Neural cell (in vitro differentiated cells): ENCODE results near the gene PRSS53. TPM values are rescaled to one million over a fixed set of nuclear protein-coding genes. Genes with fewer than 3 reads are reported as not detected.

ENCODE experiments used
- H2AFZ ChIP-seq: fragments of 200-600, 300-800 bp; sonication (generic), shearing (Covaris generic); 2 replicates; pipeline ENCODE4 v1.6.0; 2014; ENCODE audit warnings: low read depth, mild to moderate bottlenecking, antibody characterized with exemption, low read length, moderate library complexity
- H3F3A ChIP-seq: fragments of 200-600 bp; shearing (Covaris generic); 2 replicates; pipeline ENCODE4 v1.6.1; 2016; ENCODE audit warnings: mild to moderate bottlenecking, moderate library complexity, mixed read lengths, antibody characterized with exemption, low read length; ENCODE audit not compliant: insufficient read depth, poor library complexity, severe bottlenecking
- H3K27ac ChIP-seq: fragments of 200-600, 300-800 bp; sonication (generic), shearing (Covaris generic); 2 replicates; pipeline ENCODE4 v1.5.1; 2014; ENCODE audit warnings: mild to moderate bottlenecking, low read length, moderate library complexity
- H3K27me3 ChIP-seq: fragments of 300-800, 200-600 bp; sonication (generic), shearing (Covaris generic); 2 replicates; pipeline ENCODE4 v1.6.0; 2014; ENCODE audit warnings: mild to moderate bottlenecking, low read depth, low read length, moderate library complexity; ENCODE audit not compliant: insufficient read depth
- H3K36me3 ChIP-seq: fragments of 300-800, 200-600 bp; sonication (generic), shearing (Covaris generic); 2 replicates; pipeline ENCODE4 v1.5.1; 2014; ENCODE audit warnings: mild to moderate bottlenecking, antibody characterized with exemption, low read length, moderate library complexity; ENCODE audit not compliant: insufficient read depth
- H3K4me2 ChIP-seq: fragments of 300-800, 200-600 bp; sonication (generic), shearing (Covaris generic); 2 replicates; pipeline ENCODE4 v1.6.0; 2014; ENCODE audit warnings: mild to moderate bottlenecking, low read length
- H3K4me3 ChIP-seq: fragments of 300-800, 200-600 bp; sonication (generic), shearing (Covaris generic); 2 replicates; pipeline ENCODE4 v1.5.1; 2014; ENCODE audit warnings: mild to moderate bottlenecking, low read length, moderate library complexity
- H3K79me2 ChIP-seq: fragments of 200-600 bp; shearing (Covaris generic); replicated peaks from 2 replicates; pipeline ENCODE4 v1.6.0; 2014; ENCODE audit warnings: mild to moderate bottlenecking, low read length, moderate library complexity; ENCODE audit not compliant: insufficient read depth
- H3K9ac ChIP-seq: fragments of 300-800, 200-600 bp; sonication (generic), shearing (Covaris generic); 2 replicates; pipeline ENCODE4 v1.6.1; 2016; ENCODE audit warnings: mild to moderate bottlenecking, low read length, mixed read lengths
- H3K9me2 ChIP-seq: fragments of 200-600 bp; shearing (Covaris generic); 2 replicates; pipeline ENCODE4 v1.6.1; 2016; ENCODE audit warnings: mild to moderate bottlenecking, low read length, mixed read lengths; ENCODE audit not compliant: insufficient read depth
- H3K9me3 ChIP-seq: fragments of 200-600, 300-800 bp; sonication (generic), shearing (Covaris generic); 2 replicates; pipeline ENCODE4 v1.6.1; 2016; ENCODE audit warnings: mild to moderate bottlenecking, mixed run types, low read length, moderate library complexity, mixed read lengths
- H4K20me1 ChIP-seq: fragments of 200-600 bp; shearing (Covaris generic); 2 replicates; pipeline ENCODE4 v1.6.1; 2016; ENCODE audit warnings: mild to moderate bottlenecking, mixed run types; ENCODE audit not compliant: insufficient read depth
- EP300 ChIP-seq: fragments of 450-650 bp; conservative IDR thresholded peaks from 2 replicates; pipeline ENCODE4 v1.6.1; 2014; ENCODE audit warnings: antibody characterized with exemption, mild to moderate bottlenecking, moderate library complexity; ENCODE audit not compliant: poor library complexity, severe bottlenecking
- EZH2 ChIP-seq: fragments of 200-600, 300-800 bp; shearing (Covaris generic), sonication (generic); IDR thresholded peaks from 2 replicates; pipeline ENCODE4 v1.6.1; 2014; ENCODE audit warnings: antibody characterized with exemption, low read length, borderline replicate concordance, mild to moderate bottlenecking; ENCODE audit not compliant: insufficient read depth, poor library complexity, severe bottlenecking
- MXI1 ChIP-seq: fragments of 450-650 bp; conservative IDR thresholded peaks from 2 replicates; pipeline ENCODE4 v1.6.1; 2014; ENCODE audit warnings: antibody characterized with exemption, mild to moderate bottlenecking; ENCODE audit not compliant: poor library complexity, severe bottlenecking
- POLR2AphosphoS5 ChIP-seq: IDR thresholded peaks from 2 replicates; pipeline ENCODE4 v1.6.1; 2012
- RAD21 ChIP-seq: fragments of 450-650 bp; conservative IDR thresholded peaks from 2 replicates; pipeline ENCODE4 v1.6.1; 2014; ENCODE audit warnings: antibody characterized with exemption, mild to moderate bottlenecking, moderate library complexity
- SMC3 ChIP-seq: fragments of 450-650 bp; conservative IDR thresholded peaks from 2 replicates; pipeline ENCODE4 v1.6.1; 2014; ENCODE audit warnings: antibody characterized with exemption, mild to moderate bottlenecking, moderate library complexity; ENCODE audit not compliant: poor library complexity
- TAF1 ChIP-seq: IDR thresholded peaks from 2 replicates; pipeline ENCODE4 v1.6.1; 2012; ENCODE audit warnings: low read depth
- polyA plus RNA-seq: library from polyadenylated mRNA; depleted of rRNA; stranded (reverse); fragments of >200 nt; gene quantifications from 2 replicates; pipeline ENCODE4 v1.2.3, GENCODE V29; 2014
- TF ChIP-seq, protein P1 (sequence below): IDR thresholded peaks from 2 replicates; pipeline ENCODE4 v1.6.1; 2012; ENCODE audit warnings: borderline replicate concordance
- TF ChIP-seq, protein P2 (sequence below): fragments of 450-650 bp; IDR thresholded peaks from 2 replicates; pipeline ENCODE4 v1.5.1; 2014; ENCODE audit warnings: antibody characterized with exemption, mild to moderate bottlenecking, moderate library complexity; ENCODE audit not compliant: poor library complexity, severe bottlenecking

PRSS53 gene
- polyA plus RNA-seq, 1 donor from 2014 or later: 9.3 TPM

- H3K9me3 ChIP-seq: no peaks in the 10 kb centered on the region
- H4K20me1 ChIP-seq: no peaks in the 10 kb centered on the region
- H3K27me3 ChIP-seq: no peaks in the 10 kb centered on the region
- no peaks in the 10 kb centered on the region for H3K36me3 ChIP-seq
- H3K4me2 ChIP-seq: no peak overlapping the region
- H3K27ac ChIP-seq: no peak overlapping the region
- H2AFZ ChIP-seq: no peak overlapping the region
- H3K9me2 ChIP-seq: no peaks in the 10 kb centered on the region
- no peaks in the 10 kb centered on the region for H3K79me2 ChIP-seq
- no peaks in the 10 kb centered on the region for H3F3A ChIP-seq
- H3K9ac ChIP-seq: no peak overlapping the region
- H3K4me3 ChIP-seq: no peak overlapping the region
- no peak for TF ChIP-seq MXI1
Measured at GRCh38 chr16:31132303-31132979, 43.7 kb upstream of the PRSS53 start.

DNA sequence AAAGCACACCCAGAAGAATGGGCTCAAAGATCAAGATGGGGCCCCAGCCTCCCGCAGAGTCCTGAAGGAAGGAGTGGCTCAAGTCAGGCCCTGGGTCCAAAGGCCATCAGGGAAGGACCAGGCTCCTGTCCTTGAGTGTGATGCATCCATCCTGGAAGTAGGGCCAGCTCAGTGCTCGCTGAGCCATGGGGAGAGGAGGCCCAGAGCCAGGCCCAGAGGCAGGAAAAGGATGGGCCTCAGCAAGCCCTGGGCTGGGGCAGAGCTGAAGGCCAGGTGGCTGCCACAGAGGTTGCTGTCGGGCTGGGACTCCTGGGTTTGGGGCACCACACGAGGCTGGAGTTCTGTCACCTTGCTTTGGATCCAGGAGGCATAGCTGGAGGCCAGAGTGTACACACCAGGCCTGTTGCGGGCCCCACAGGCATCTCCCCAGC lies 43.1 kb upstream of the PRSS53 start:
- Histone ChIP-seq H3K4me3 (no peak overlapping the region), H3K4me2 (no peak overlapping the region), H3K9ac (no peak overlapping the region), H3K9me2 (no peaks in the 10 kb centered on the region), H3K36me3 (no peaks in the 10 kb centered on the region), H4K20me1 (no peaks in the 10 kb centered on the region), H2AFZ (no peak overlapping the region), H3F3A (no peaks in the 10 kb centered on the region), H3K79me2 (no peaks in the 10 kb centered on the region), H3K27me3 (no peaks in the 10 kb centered on the region), H3K27ac (no peak overlapping the region), H3K9me3 (no peaks in the 10 kb centered on the region)
- TF ChIP-seq EP300: no peak
- TF ChIP-seq EZH2: no peak
- TF ChIP-seq, protein P1, sequence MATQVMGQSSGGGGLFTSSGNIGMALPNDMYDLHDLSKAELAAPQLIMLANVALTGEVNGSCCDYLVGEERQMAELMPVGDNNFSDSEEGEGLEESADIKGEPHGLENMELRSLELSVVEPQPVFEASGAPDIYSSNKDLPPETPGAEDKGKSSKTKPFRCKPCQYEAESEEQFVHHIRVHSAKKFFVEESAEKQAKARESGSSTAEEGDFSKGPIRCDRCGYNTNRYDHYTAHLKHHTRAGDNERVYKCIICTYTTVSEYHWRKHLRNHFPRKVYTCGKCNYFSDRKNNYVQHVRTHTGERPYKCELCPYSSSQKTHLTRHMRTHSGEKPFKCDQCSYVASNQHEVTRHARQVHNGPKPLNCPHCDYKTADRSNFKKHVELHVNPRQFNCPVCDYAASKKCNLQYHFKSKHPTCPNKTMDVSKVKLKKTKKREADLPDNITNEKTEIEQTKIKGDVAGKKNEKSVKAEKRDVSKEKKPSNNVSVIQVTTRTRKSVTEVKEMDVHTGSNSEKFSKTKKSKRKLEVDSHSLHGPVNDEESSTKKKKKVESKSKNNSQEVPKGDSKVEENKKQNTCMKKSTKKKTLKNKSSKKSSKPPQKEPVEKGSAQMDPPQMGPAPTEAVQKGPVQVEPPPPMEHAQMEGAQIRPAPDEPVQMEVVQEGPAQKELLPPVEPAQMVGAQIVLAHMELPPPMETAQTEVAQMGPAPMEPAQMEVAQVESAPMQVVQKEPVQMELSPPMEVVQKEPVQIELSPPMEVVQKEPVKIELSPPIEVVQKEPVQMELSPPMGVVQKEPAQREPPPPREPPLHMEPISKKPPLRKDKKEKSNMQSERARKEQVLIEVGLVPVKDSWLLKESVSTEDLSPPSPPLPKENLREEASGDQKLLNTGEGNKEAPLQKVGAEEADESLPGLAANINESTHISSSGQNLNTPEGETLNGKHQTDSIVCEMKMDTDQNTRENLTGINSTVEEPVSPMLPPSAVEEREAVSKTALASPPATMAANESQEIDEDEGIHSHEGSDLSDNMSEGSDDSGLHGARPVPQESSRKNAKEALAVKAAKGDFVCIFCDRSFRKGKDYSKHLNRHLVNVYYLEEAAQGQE: no peak
- no peak for TF ChIP-seq POLR2AphosphoS5
- no peak for TF ChIP-seq RAD21
- no peak for TF ChIP-seq SMC3
- TF ChIP-seq, protein P2, sequence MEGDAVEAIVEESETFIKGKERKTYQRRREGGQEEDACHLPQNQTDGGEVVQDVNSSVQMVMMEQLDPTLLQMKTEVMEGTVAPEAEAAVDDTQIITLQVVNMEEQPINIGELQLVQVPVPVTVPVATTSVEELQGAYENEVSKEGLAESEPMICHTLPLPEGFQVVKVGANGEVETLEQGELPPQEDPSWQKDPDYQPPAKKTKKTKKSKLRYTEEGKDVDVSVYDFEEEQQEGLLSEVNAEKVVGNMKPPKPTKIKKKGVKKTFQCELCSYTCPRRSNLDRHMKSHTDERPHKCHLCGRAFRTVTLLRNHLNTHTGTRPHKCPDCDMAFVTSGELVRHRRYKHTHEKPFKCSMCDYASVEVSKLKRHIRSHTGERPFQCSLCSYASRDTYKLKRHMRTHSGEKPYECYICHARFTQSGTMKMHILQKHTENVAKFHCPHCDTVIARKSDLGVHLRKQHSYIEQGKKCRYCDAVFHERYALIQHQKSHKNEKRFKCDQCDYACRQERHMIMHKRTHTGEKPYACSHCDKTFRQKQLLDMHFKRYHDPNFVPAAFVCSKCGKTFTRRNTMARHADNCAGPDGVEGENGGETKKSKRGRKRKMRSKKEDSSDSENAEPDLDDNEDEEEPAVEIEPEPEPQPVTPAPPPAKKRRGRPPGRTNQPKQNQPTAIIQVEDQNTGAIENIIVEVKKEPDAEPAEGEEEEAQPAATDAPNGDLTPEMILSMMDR: no peak
- TF ChIP-seq MXI1: no peak
- TF ChIP-seq TAF1: no peak
